Pancreas (tissue), 10 donors: ENCODE results near the gene PARD3B. TPM values are rescaled to one million over a fixed set of nuclear protein-coding genes. Genes with fewer than 3 reads are reported as not detected.

Source experiments
- ATAC-seq, 4 donors: fragments of 200-7000 bp; cut with Tn5 transposase; one replicate each; pipeline versions ENCODE4 v1.8.0 to v1.9.1; 2020; ENCODE audit warnings: mild to moderate bottlenecking in 4 of 4, moderate library complexity in 4 of 4
- DNase-seq, 6 donors: peaks; one replicate each; pipeline ENCODE4 v3.0.0-alpha.2; 2020
- FAIRE-seq: peaks from 2 replicates; lab custom pipeline; 2012; peaks lifted over from hg19 to GRCh38; lab: Jason Lieb, UNC
- H3K27ac ChIP-seq, 4 donors: fragments of 200-600 bp; sonication (generic); 1 replicate in 3 of 4; 2 replicates in 1 of 4; pipeline versions ENCODE4 v1.5.0 to v1.8.0; 2020
- H3K27me3 ChIP-seq, 4 donors: fragments of 200-600 bp; one replicate each; pipeline ENCODE4 v1.8.0; 2021
- H3K36me3 ChIP-seq, 3 donors: fragments of 200-600 bp; sonication (generic) in 1 of 3; one replicate each; pipeline versions ENCODE4 v1.5.0 to v1.8.0; 2020 to 2021
- H3K4me1 ChIP-seq, 3 donors: fragments of 200-600 bp; one replicate each; pipeline ENCODE4 v1.8.0; 2021
- H3K4me3 ChIP-seq, 4 donors: fragments of 200-600 bp; sonication (generic) in 2 of 4; one replicate each; pipeline versions ENCODE4 v1.5.0 to v1.8.0; 2020 to 2021
- H3K9me3 ChIP-seq, 4 donors: fragments of 200-600 bp; one replicate each; pipeline ENCODE4 v1.8.0; 2021
- CTCF ChIP-seq, 4 donors: fragments of 200-600 bp; sonication (generic) in 3 of 4; IDR thresholded peaks; one replicate each; pipeline versions ENCODE4 v1.5.0 to v1.8.0; 2021; ENCODE audit warnings: antibody characterized with exemption in 4 of 4
- WGBS, 2 donors: extraction: QIAGEN DNeasy Blood & Tissue Kit; methylation state at CpG; one replicate each; pipeline ENCODE4 v1.1.7; 2013; 5-methylcytosine and 5-hydroxymethylcytosine counted together
- intact Hi-C, 3 donors: fragments of 100-400 bp; cut with DNase I; formaldehyde crosslinking; loops; one replicate each; pipeline versions ENCODE4 v1.11.1 to v1.14.2; 2022
- polyA plus RNA-seq, 2 donors: library from polyadenylated mRNA; stranded (reverse); fragments of 200-250 nt; gene quantifications; one replicate each; pipeline ENCODE4 v1.2.3, GENCODE V29; 2013
- total RNA-seq, 6 donors: library from RNA; stranded (reverse); fragmentation: NEBNext Ultra II Directional in 4 of 6; extraction: Animal tissue kit (Norgen Biotek cat#: 25700) in 4 of 6; gene quantifications; one replicate each; pipeline versions ENCODE4 v1.2.1 to v1.2.4, GENCODE V29; 2021 to 2023
- donor health status: healthy with polysubstance abuse.
- donor health status: DM: no; HTN: no; CAD: no; lungs with moderate emphysema.
- donor health status: DM: no; HTN: no; CAD: no.
- donor health status: control.
- donor health status: control.
- donor health status: Bipolar disorder and iron deficiency.
- donor health status: DM: yes; HTN: yes; CAD: no.
- donor health status: DM: no; HTN: no; CAD: no.
- donor health status: DM: no; HTN: no; CAD: no.
- donor health status: DM: yes; HTN: yes; CAD: no.

Gene PARD3B
- total and polyA plus RNA-seq, 8 donors: 2.8 to 21.5 (median 12.7) TPM

GRCh38 chr2:205274801-205275200, 729.5 kb downstream of the PARD3B start:
- no peaks in the 10 kb centered on the region for H3K27me3 ChIP-seq
- WGBS, 2 donors: 36 to 46% methylated on average over 3 of the region's 3 CpGs
- intact Hi-C loops: no loop called here
- ATAC-seq: no peak
- H3K36me3 ChIP-seq: no peaks in the 10 kb centered on the region
- no peak for FAIRE-seq
- H3K4me3 ChIP-seq: no peak overlapping the region
- DNase-seq: no peak
- TF ChIP-seq CTCF (IDR thresholded peaks at IDR 0.05): no peak
- H3K9me3 ChIP-seq: no peaks in the 10 kb centered on the region
- H3K4me1 ChIP-seq: no peaks in the 10 kb centered on the region
- H3K27ac ChIP-seq: no peak overlapping the region

- TF ChIP-seq CTCF (IDR thresholded peaks at IDR 0.05): no peak
- no peak for DNase-seq
These were observed 731.0 kb downstream of the PARD3B start for GRCh38 chr2:205276116-205276777.

GRCh38 chr2:205280596-205281236, 735.4 kb downstream of the PARD3B start:
- Histone ChIP-seq H3K4me1 (no peaks in the 10 kb centered on the region), H3K4me3 (no peak overlapping the region), H3K27ac (no peak overlapping the region), H3K36me3 (no peaks in the 10 kb centered on the region), H3K9me3 (no peaks in the 10 kb centered on the region), H3K27me3 (no peaks in the 10 kb centered on the region)
- intact Hi-C loops: no loop called here
- TF ChIP-seq CTCF (IDR thresholded peaks at IDR 0.05): no peak
- ATAC-seq: no peak
- no peak for DNase-seq
- 65 to 70% methylated on average over 5 of the region's 5 CpGs for WGBS, 2 donors
- no peak for FAIRE-seq

More at GRCh38 chr2:205276116-205276777, 731.0 kb downstream of the PARD3B start:
- ATAC-seq: no peak
- Histone ChIP-seq H3K36me3 (no peaks in the 10 kb centered on the region), H3K4me1 (no peaks in the 10 kb centered on the region), H3K27ac (no peak overlapping the region), H3K27me3 (no peaks in the 10 kb centered on the region), H3K4me3 (no peak overlapping the region), H3K9me3 (no peaks in the 10 kb centered on the region)
- WGBS, 2 donors: 93 to 96% methylated on average over 11 of the region's 11 CpGs
- intact Hi-C loops: no loop called here
- FAIRE-seq: no peak

GRCh38 chr2:205283736-205284270, 738.5 kb downstream of the PARD3B start:
- H3K27me3 ChIP-seq: no peaks in the 10 kb centered on the region
- no peaks in the 10 kb centered on the region for H3K9me3 ChIP-seq
- 81 to 85% methylated on average over 5 of the region's 5 CpGs for WGBS, 2 donors
- no peak for ATAC-seq
- H3K27ac ChIP-seq: no peak overlapping the region
- intact Hi-C loops: no loop called here
- TF ChIP-seq CTCF (IDR thresholded peaks at IDR 0.05): no peak
- no peaks in the 10 kb centered on the region for H3K36me3 ChIP-seq
- DNase-seq: no peak
- no peak for FAIRE-seq
- no peaks in the 10 kb centered on the region for H3K4me1 ChIP-seq
- no peak overlapping the region for H3K4me3 ChIP-seq

GRCh38 chr2:205284334-205284733, 739.1 kb downstream of the PARD3B start:
- Histone ChIP-seq H3K4me3 (no peak overlapping the region), H3K27me3 (no peaks in the 10 kb centered on the region), H3K9me3 (no peaks in the 10 kb centered on the region), H3K4me1 (no peaks in the 10 kb centered on the region), H3K36me3 (no peaks in the 10 kb centered on the region), H3K27ac (no peak overlapping the region)
- TF ChIP-seq CTCF (IDR thresholded peaks at IDR 0.05): no peak
- no peak for ATAC-seq
- no peak for DNase-seq
- FAIRE-seq: no peak
- WGBS, 2 donors: 96% methylated on average over 1 of the region's 1 CpG
- intact Hi-C loops: no loop called here
